ENCODE data around the gene METTL25B.

DNA sequence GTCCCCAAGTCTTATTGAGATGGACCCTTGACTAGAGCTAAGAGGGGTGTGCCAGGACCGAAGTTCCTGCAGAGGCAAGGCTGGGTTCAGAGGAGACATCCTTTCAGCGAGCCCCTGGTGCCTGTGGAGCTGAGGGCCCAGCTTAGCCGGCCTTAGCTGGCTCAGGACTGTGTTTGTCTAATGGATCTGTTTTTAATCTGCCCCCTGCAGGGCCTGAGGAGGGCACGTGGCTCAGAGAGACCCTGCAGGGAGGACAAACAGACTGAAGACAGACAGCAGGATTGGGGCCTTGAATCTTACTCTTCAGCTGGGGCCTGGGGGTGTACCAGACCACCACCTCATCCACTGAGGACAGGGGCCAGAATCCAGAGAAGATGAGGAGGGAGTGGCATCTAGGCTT, 24.5 kb upstream of the METTL25B start:
- TF ChIP-seq, protein P1, sequence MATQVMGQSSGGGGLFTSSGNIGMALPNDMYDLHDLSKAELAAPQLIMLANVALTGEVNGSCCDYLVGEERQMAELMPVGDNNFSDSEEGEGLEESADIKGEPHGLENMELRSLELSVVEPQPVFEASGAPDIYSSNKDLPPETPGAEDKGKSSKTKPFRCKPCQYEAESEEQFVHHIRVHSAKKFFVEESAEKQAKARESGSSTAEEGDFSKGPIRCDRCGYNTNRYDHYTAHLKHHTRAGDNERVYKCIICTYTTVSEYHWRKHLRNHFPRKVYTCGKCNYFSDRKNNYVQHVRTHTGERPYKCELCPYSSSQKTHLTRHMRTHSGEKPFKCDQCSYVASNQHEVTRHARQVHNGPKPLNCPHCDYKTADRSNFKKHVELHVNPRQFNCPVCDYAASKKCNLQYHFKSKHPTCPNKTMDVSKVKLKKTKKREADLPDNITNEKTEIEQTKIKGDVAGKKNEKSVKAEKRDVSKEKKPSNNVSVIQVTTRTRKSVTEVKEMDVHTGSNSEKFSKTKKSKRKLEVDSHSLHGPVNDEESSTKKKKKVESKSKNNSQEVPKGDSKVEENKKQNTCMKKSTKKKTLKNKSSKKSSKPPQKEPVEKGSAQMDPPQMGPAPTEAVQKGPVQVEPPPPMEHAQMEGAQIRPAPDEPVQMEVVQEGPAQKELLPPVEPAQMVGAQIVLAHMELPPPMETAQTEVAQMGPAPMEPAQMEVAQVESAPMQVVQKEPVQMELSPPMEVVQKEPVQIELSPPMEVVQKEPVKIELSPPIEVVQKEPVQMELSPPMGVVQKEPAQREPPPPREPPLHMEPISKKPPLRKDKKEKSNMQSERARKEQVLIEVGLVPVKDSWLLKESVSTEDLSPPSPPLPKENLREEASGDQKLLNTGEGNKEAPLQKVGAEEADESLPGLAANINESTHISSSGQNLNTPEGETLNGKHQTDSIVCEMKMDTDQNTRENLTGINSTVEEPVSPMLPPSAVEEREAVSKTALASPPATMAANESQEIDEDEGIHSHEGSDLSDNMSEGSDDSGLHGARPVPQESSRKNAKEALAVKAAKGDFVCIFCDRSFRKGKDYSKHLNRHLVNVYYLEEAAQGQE (IDR thresholded peaks at IDR 0.05; ENCODE audit: borderline replicate concordance in 1 of 2, low read depth in 1 of 2, low read length in 2 of 2) = no peak
- TF ChIP-seq ZFP36L2 (CRISPR knock-in tag; IDR thresholded peaks at IDR 0.05) = no peak

Data from HepG2 (cell line).